ENCODE data around the gene POU5F2. TPM values are rescaled to one million over a fixed set of nuclear protein-coding genes. Genes with fewer than 3 reads are reported as not detected.

Gene POU5F2
- total and polyA plus RNA-seq, 4 donors: 0.38 to 2.2 (median 0.61) TPM; not detected in 1

- WGBS: 94% methylated on average over 2 of the region's 2 CpGs
Observed at GRCh38 chr5:93736284-93736683, 5.1 kb downstream of the POU5F2 start.

DNA sequence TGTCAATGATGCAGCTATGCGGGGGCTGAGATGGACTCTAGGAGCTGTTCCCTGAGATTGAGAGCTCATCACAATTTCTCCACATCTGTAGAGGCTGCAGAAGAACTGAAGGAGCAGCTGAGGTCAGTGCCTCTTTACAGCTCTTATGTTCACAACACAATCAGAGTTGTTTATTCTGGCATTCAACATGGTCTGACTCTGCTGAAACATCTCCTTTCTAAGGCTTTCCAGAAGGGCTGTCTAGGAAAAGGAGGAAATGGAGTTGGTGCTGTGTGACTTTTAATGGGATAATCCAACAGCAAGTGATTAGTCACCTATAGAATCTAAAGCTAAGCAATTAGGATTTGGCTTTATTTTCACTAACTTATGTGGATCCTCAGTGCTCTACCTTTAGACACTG, 6.0 kb downstream of the POU5F2 start:
- 91% methylated on average over 1 of the region's 1 CpG for WGBS
- Histone ChIP-seq H3K9ac (ENCODE audit: low read depth in 1 of 2, low read length in 2 of 2) (no peak overlapping the region), H3K27ac (ENCODE audit: low read depth in 1 of 2, low read length in 2 of 2) (no peak overlapping the region), H3K4me1 (ENCODE audit: control insufficient read depth in 4 of 4, insufficient read depth in 4 of 4, low read length in 3 of 4) (no peaks in the 10 kb centered on the region), H3K36me3 (ENCODE audit: control insufficient read depth in 4 of 4, insufficient read depth in 3 of 4, low read depth in 1 of 4, low read length in 3 of 4) (peaks cover 0 to 2% (median 0%) of the 10 kb centered on the region in 4 donors), H3K4me3 (ENCODE audit: low read depth in 1 of 3, low read length in 3 of 3) (no peak overlapping the region), H3K27me3 (ENCODE audit: control insufficient read depth in 4 of 4, insufficient read depth in 4 of 4, low read length in 3 of 4) (no peaks in the 10 kb centered on the region), H3K9me3 (ENCODE audit: control insufficient read depth in 4 of 4, low read length in 3 of 4) (no peaks in the 10 kb centered on the region)
- TF ChIP-seq FOXA1 (IDR thresholded peaks at IDR 0.05) (no peak), JUND (IDR thresholded peaks at IDR 0.05) (no peak), HNF4A (conservative IDR thresholded peaks at IDR 0.05) (no peak), TAF1 (conservative IDR thresholded peaks at IDR 0.05) (no peak), RAD21 (IDR thresholded peaks at IDR 0.05) (no peak), NR2F2 (IDR thresholded peaks at IDR 0.05) (no peak), HNF4G (IDR thresholded peaks at IDR 0.05) (no peak), RXRA (IDR thresholded peaks at IDR 0.05) (no peak), ATF3 (IDR thresholded peaks at IDR 0.05) (no peak), EGR1 (IDR thresholded peaks at IDR 0.05; ENCODE audit: low read depth in 2 of 2) (no peak), FOXA2 (IDR thresholded peaks at IDR 0.05) (no peak)
- TF ChIP-seq, protein P1, sequence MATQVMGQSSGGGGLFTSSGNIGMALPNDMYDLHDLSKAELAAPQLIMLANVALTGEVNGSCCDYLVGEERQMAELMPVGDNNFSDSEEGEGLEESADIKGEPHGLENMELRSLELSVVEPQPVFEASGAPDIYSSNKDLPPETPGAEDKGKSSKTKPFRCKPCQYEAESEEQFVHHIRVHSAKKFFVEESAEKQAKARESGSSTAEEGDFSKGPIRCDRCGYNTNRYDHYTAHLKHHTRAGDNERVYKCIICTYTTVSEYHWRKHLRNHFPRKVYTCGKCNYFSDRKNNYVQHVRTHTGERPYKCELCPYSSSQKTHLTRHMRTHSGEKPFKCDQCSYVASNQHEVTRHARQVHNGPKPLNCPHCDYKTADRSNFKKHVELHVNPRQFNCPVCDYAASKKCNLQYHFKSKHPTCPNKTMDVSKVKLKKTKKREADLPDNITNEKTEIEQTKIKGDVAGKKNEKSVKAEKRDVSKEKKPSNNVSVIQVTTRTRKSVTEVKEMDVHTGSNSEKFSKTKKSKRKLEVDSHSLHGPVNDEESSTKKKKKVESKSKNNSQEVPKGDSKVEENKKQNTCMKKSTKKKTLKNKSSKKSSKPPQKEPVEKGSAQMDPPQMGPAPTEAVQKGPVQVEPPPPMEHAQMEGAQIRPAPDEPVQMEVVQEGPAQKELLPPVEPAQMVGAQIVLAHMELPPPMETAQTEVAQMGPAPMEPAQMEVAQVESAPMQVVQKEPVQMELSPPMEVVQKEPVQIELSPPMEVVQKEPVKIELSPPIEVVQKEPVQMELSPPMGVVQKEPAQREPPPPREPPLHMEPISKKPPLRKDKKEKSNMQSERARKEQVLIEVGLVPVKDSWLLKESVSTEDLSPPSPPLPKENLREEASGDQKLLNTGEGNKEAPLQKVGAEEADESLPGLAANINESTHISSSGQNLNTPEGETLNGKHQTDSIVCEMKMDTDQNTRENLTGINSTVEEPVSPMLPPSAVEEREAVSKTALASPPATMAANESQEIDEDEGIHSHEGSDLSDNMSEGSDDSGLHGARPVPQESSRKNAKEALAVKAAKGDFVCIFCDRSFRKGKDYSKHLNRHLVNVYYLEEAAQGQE (IDR thresholded peaks at IDR 0.05): no peak
- DNase-seq (ENCODE audit: low spot score): no peak

More at GRCh38 chr5:93736284-93736683, 5.1 kb downstream of the POU5F2 start:
- Histone ChIP-seq H3K36me3 (ENCODE audit: control insufficient read depth in 4 of 4, insufficient read depth in 3 of 4, low read depth in 1 of 4, low read length in 3 of 4) (peaks cover 0 to 2% (median 0%) of the 10 kb centered on the region in 4 donors), H3K27ac (ENCODE audit: low read depth in 1 of 2, low read length in 2 of 2) (no peak overlapping the region), H3K9ac (ENCODE audit: low read depth in 1 of 2, low read length in 2 of 2) (no peak overlapping the region), H3K9me3 (ENCODE audit: control insufficient read depth in 4 of 4, low read length in 3 of 4) (no peaks in the 10 kb centered on the region), H3K4me1 (ENCODE audit: control insufficient read depth in 4 of 4, insufficient read depth in 4 of 4, low read length in 3 of 4) (no peaks in the 10 kb centered on the region), H3K27me3 (ENCODE audit: control insufficient read depth in 4 of 4, insufficient read depth in 4 of 4, low read length in 3 of 4) (no peaks in the 10 kb centered on the region), H3K4me3 (ENCODE audit: low read depth in 1 of 3, low read length in 3 of 3) (no peak overlapping the region)
- TF ChIP-seq JUND (IDR thresholded peaks at IDR 0.05) (no peak), YY1 (IDR thresholded peaks at IDR 0.05) (no peak), TAF1 (conservative IDR thresholded peaks at IDR 0.05) (no peak), RAD21 (IDR thresholded peaks at IDR 0.05) (no peak), GABPA (IDR thresholded peaks at IDR 0.05 in 1 of 2, conservative IDR thresholded peaks at IDR 0.05 in 1 of 2) (no peak), FOXA1 (IDR thresholded peaks at IDR 0.05) (no peak), ATF3 (IDR thresholded peaks at IDR 0.05) (no peak), NR2F2 (IDR thresholded peaks at IDR 0.05) (no peak), HNF4G (IDR thresholded peaks at IDR 0.05) (no peak), FOXA2 (IDR thresholded peaks at IDR 0.05) (no peak)
- TF ChIP-seq, protein P2, sequence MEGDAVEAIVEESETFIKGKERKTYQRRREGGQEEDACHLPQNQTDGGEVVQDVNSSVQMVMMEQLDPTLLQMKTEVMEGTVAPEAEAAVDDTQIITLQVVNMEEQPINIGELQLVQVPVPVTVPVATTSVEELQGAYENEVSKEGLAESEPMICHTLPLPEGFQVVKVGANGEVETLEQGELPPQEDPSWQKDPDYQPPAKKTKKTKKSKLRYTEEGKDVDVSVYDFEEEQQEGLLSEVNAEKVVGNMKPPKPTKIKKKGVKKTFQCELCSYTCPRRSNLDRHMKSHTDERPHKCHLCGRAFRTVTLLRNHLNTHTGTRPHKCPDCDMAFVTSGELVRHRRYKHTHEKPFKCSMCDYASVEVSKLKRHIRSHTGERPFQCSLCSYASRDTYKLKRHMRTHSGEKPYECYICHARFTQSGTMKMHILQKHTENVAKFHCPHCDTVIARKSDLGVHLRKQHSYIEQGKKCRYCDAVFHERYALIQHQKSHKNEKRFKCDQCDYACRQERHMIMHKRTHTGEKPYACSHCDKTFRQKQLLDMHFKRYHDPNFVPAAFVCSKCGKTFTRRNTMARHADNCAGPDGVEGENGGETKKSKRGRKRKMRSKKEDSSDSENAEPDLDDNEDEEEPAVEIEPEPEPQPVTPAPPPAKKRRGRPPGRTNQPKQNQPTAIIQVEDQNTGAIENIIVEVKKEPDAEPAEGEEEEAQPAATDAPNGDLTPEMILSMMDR (IDR thresholded peaks at IDR 0.05; ENCODE audit: low read depth, low read length, missing input control): no peak
- TF ChIP-seq, protein P3, sequence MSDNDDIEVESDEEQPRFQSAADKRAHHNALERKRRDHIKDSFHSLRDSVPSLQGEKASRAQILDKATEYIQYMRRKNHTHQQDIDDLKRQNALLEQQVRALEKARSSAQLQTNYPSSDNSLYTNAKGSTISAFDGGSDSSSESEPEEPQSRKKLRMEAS (IDR thresholded peaks at IDR 0.05): no peak
- DNase-seq (ENCODE audit: low spot score): no peak

Measured in liver (tissue), 9 donors.